Measurements from ENCODE around the gene PIH1D1. TPM values are rescaled to one million over a fixed set of nuclear protein-coding genes. Genes with fewer than 3 reads are reported as not detected.
"Not testable (repeated sequence)": the region's sequence is repeated elsewhere in the genome, so short reads cannot be mapped to it uniquely, and the experiment has no call there.

The PIH1D1 gene
- total RNA-seq, 1 donor from 2014 or later: 135 TPM

DNA sequence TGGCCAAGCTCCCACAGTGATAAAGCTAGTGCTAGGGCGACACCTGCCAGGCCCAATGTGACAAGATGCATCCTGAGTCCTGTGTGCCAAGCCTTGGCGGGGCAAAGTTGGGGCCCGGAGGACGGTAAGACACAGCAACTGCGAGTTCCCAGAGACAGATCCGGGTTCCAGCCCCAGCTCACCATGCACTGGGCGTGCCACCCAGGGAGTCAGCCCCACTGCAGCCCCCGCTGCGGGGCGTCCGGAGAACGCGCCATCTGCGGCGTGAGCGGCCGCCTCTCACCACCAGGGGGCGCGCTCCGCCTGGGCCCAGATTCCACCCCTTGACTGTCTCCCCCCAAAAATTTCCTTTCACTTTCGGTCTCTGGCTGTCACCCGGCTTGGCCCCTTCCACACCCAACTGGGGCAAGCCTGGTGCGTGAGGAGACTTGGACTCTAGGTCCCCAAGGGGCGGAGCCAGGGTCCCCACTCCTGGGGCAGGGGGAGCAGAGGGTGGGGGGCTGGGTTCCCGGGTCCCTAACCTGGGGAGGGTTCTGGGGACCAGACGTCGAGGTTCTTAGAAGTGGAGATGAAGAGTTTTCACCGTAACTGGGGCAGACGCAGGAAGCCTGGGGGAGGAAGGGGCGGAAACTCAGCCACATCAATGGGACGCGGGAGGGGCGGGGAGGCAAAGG, 22.4 kb upstream of the PIH1D1 start, which contains the start of gene FLT3LG:
Gene FLT3LG, plus strand, starts transcription at position 348 of the 674 bp plus-strand sequence. CDS start 425 bp downstream, outside the sequence.
- DNase-seq: peak; percentile 99
- intact Hi-C loops (cut with micrococcal nuclease): loop anchor here (1.0 kb wide), 2 partner anchors 21 to 22 kb away; partner anchors contain the start of genes ALDH16A1 and RPS11
- no peaks in the 10 kb centered on the region for H3K9me3 Mint-ChIP-seq
- peak within 1 kb of the TSS; percentile 97 for H3K4me3 Mint-ChIP-seq
- peak within 1 kb of the TSS; percentile 90 for H3K27ac Mint-ChIP-seq
- peaks cover 19% of the 10 kb centered on the region for H3K36me3 Mint-ChIP-seq (ENCODE audit: low read depth)
- H3K27me3 Mint-ChIP-seq: no peaks in the 10 kb centered on the region
- H3K4me1 Mint-ChIP-seq: peaks cover 54% of the 10 kb centered on the region

DNA sequence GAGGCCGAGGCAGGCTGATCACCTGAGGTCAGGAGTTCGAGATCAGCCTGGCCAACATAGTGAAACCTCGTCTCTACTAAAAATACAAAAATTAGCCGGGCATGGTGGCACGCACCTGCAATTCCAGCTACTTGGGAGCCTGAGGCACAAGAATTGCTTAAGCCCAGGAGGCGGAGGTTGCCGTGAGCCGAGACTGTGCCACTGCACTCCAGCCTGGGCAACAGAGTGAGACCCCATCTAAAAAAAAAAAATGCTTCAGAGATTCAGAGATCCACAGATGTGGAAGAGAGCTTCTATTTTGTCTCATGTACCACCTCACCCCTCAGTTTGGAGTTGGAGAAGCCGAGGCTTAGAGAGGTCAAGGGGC, 21.9 kb upstream of the PIH1D1 start:
- peaks cover 56% of the 10 kb centered on the region for H3K4me1 Mint-ChIP-seq

DNA sequence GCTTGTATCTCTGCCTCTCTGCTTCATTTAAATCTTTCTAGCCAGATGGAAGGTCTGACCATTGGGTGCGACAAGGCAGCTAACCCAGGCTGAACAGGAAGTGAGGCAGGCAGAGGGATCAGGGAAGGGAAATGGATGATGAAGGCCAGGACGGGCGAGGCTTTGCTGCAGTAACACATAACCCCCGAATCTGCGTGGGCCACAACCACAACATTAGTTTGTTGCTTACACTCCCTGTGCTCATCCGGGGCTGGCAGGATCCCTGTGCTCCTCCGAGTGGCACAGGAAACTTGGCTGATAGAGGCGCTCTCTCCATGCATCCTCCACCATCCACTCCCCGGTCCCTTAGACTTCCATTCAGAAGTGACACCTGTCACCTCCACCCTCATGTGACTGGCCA, 21.3 kb upstream of the PIH1D1 start:
- Mint-ChIP-seq H3K4me1 (peaks cover 57% of the 10 kb centered on the region), H3K4me3 (peak overlapping the region; percentile 97), H3K9me3 (no peaks in the 10 kb centered on the region), H3K27me3 (no peaks in the 10 kb centered on the region), H3K27ac (peak overlapping the region; percentile 90), H3K36me3 (ENCODE audit: low read depth) (peaks cover 20% of the 10 kb centered on the region)
- peak; percentile 73 for DNase-seq
- intact Hi-C loops (cut with micrococcal nuclease): no loop called here

More for the DNA sequence above, 21.9 kb upstream of the PIH1D1 start:
- DNase-seq; H3K27me3 Mint-ChIP-seq; intact Hi-C loops (cut with micrococcal nuclease); H3K9me3 Mint-ChIP-seq: not testable (repeated sequence)
- Mint-ChIP-seq H3K36me3 (ENCODE audit: low read depth) (peaks cover 20% of the 10 kb centered on the region), H3K4me3 (peak overlapping the region; percentile 97), H3K27ac (peak overlapping the region; percentile 90)

- H3K27me3 Mint-ChIP-seq: no peaks in the 10 kb centered on the region
- peaks cover 48% of the 10 kb centered on the region for H3K4me1 Mint-ChIP-seq
- no peaks in the 10 kb centered on the region for H3K9me3 Mint-ChIP-seq
- intact Hi-C loops (cut with micrococcal nuclease): loop anchor here (1.0 kb wide), 4 partner anchors 19 to 244 kb away; partner anchors contain the start of gene PIH1D1
- DNase-seq: no peak
- H3K27ac Mint-ChIP-seq: peak overlapping the region; percentile 92
- H3K36me3 Mint-ChIP-seq (ENCODE audit: low read depth): peaks cover 9% of the 10 kb centered on the region
- H3K4me3 Mint-ChIP-seq: peak overlapping the region; percentile 64
Measured at GRCh38 chr19:49470615-49470978, 19.0 kb upstream of the PIH1D1 start.

DNA sequence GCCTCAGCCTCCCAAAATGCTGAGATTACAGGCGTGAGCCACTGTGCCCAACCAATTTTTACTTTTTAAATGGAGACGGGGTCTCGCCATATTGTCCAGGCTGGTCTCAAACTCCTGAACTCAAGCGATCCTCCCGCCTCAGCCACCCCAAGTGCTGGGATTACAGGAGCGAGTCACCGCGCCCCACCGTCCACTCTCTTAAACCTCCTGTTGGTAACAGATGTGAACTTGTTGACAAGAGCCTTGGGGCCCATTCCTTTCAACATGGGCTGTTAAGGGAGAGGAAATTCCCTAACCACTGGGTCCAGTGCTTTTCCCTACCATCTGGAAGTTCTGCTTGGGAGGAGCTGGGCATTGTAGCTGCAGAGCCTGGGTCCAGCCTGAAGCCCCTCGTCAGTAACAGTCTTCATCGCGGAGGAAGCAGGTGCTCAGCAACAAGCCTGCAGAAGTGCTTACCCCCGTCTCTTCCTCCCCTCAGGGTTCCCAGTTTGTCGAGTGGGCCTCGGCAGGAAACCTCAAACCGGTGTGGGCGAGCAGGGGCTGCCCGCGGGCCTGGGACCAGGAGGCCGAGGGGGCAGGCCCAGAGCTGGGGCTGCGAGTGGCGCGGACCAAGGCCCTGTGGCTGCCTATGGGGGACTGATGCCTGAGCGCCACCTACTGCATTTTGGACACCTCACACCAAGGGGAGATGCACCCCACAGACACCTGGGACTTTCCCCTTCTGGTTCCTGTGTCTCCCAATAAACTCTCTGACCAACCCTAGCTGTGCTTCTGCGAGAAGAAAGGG, 18.4 kb upstream of the PIH1D1 start:
- Mint-ChIP-seq H3K9me3 (no peaks in the 10 kb centered on the region), H3K27ac (peak overlapping the region; percentile 92), H3K36me3 (ENCODE audit: low read depth) (peaks cover 9% of the 10 kb centered on the region), H3K4me1 (peaks cover 44% of the 10 kb centered on the region), H3K27me3 (no peaks in the 10 kb centered on the region), H3K4me3 (peak overlapping the region; percentile 64)
- DNase-seq: peak; percentile 95
- intact Hi-C loops (cut with micrococcal nuclease): loop anchor here (1.0 kb wide), 5 partner anchors 19 to 244 kb away; partner anchors contain the start of gene PIH1D1

- Mint-ChIP-seq H3K27ac (peak overlapping the region; percentile 100), H3K36me3 (ENCODE audit: low read depth) (peaks cover 13% of the 10 kb centered on the region), H3K4me1 (peaks cover 42% of the 10 kb centered on the region), H3K27me3 (no peaks in the 10 kb centered on the region), H3K9me3 (no peaks in the 10 kb centered on the region), H3K4me3 (peak overlapping the region; percentile 87)
- intact Hi-C loops (cut with micrococcal nuclease): loop anchor here (1.0 kb wide), 1 partner anchor 77 kb away; no protein-coding TSS in a partner anchor
- DNase-seq: peak; percentile 98
Measured at GRCh38 chr19:49468746-49469447, 17.3 kb upstream of the PIH1D1 start.

DNA sequence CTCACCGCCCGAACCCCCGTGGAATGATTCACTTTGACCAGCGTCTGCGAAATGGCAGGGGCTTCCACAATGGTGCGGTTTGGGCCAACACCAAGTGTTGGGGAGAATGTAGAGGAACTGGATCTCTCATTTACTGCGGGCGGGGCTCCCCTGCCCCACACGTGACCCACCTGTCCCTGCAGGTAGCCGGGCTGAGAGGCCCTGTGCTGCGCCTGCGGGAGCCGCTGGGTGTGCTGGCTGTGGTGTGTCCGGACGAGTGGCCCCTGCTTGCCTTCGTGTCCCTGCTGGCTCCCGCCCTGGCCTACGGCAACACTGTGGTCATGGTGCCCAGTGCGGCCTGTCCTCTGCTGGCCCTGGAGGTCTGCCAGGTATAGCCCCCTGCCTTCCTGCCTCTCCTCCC, 16.6 kb upstream of the PIH1D1 start:
- Mint-ChIP-seq H3K36me3 (ENCODE audit: low read depth) (peaks cover 13% of the 10 kb centered on the region), H3K27me3 (no peaks in the 10 kb centered on the region), H3K9me3 (no peaks in the 10 kb centered on the region), H3K4me3 (peak overlapping the region; percentile 87), H3K27ac (peak overlapping the region; percentile 100), H3K4me1 (peaks cover 36% of the 10 kb centered on the region)
- intact Hi-C loops (cut with micrococcal nuclease): no loop called here
- DNase-seq: no peak

- Mint-ChIP-seq H3K9me3 (no peaks in the 10 kb centered on the region), H3K27ac (no peak overlapping the region), H3K4me1 (peaks cover 18% of the 10 kb centered on the region), H3K36me3 (ENCODE audit: low read depth) (peaks cover 20% of the 10 kb centered on the region), H3K27me3 (no peaks in the 10 kb centered on the region), H3K4me3 (no peak overlapping the region)
- intact Hi-C loops (cut with micrococcal nuclease): no loop called here
- DNase-seq: no peak
Measured at GRCh38 chr19:49465371-49465770, 13.8 kb upstream of the PIH1D1 start.

GRCh38 chr19:49463960-49464740, 12.5 kb upstream of the PIH1D1 start:
- H3K27me3 Mint-ChIP-seq: no peaks in the 10 kb centered on the region
- H3K4me3 Mint-ChIP-seq: no peak overlapping the region
- no peak for DNase-seq
- H3K36me3 Mint-ChIP-seq (ENCODE audit: low read depth): peaks cover 17% of the 10 kb centered on the region
- no peak overlapping the region for H3K27ac Mint-ChIP-seq
- peaks cover 8% of the 10 kb centered on the region for H3K4me1 Mint-ChIP-seq
- H3K9me3 Mint-ChIP-seq: no peaks in the 10 kb centered on the region
- intact Hi-C loops (cut with micrococcal nuclease): no loop called here

DNA sequence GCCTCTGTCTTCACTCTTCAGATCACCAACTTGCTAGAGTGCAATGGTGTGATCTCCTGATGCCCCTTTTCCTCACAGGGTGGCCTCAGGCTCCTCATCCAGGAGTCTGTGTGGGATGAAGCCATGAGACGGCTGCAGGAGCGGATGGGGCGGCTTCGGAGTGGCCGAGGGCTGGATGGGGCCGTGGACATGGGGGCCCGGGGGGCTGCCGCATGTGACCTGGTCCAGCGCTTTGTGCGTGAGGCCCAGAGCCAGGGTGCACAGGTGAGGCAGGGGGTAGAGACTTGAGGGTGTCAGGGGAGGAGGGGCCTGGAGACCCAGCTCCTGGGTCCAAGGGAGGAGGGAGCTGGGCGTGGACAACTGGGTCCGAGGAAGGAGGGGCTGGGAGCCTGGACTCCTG, 10.9 kb upstream of the PIH1D1 start:
- intact Hi-C loops (cut with micrococcal nuclease): no loop called here
- Mint-ChIP-seq H3K36me3 (ENCODE audit: low read depth) (peaks cover 14% of the 10 kb centered on the region), H3K27me3 (no peaks in the 10 kb centered on the region), H3K9me3 (no peaks in the 10 kb centered on the region), H3K27ac (no peak overlapping the region), H3K4me3 (no peak overlapping the region), H3K4me1 (no peaks in the 10 kb centered on the region)
- DNase-seq: no peak

DNA sequence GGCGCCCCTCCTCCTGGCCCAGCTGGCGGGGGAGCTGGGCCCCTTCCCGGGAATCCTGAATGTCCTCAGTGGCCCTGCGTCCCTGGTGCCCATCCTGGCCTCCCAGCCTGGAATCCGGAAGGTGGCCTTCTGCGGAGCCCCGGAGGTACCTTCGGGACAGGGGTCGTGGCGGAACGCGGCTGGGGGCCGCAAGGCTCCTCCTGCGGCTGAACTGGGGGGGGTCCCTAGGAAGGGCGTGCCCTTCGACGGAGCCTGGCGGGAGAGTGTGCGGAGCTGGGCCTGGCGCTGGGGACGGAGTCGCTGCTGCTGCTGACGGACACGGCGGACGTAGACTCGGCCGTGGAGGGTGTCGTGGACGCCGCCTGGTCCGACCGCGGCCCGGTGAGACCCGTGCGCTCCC, 10.0 kb upstream of the PIH1D1 start:
- intact Hi-C loops (cut with micrococcal nuclease): no loop called here
- Mint-ChIP-seq H3K4me1 (peaks cover 2% of the 10 kb centered on the region), H3K4me3 (no peak overlapping the region), H3K27ac (no peak overlapping the region), H3K9me3 (no peaks in the 10 kb centered on the region), H3K27me3 (no peaks in the 10 kb centered on the region), H3K36me3 (ENCODE audit: low read depth) (peaks cover 16% of the 10 kb centered on the region)
- DNase-seq: no peak

DNA sequence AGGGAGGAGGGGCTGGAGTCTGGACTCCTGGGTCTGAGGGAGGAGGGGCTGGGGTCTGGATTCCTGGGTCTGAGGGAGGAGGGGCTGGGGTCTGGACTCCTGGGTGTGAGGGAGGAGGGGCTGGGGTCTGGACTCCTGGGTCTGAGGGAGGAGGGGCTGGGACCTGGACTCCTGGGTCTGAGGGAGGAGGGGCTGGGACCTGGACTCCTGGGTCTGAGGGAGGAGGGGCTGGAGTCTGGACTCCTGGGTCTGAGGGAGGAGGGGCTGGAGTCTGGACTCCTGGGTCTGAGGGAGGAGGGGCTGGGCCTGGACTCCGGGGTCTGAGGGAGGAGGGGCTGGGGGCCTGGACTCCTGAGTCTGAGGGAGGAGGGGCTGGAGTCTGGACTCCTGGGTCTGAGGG, 9.5 kb upstream of the PIH1D1 start:
- H3K4me3 Mint-ChIP-seq; H3K4me1 Mint-ChIP-seq; intact Hi-C loops (cut with micrococcal nuclease); H3K27me3 Mint-ChIP-seq; DNase-seq; H3K27ac Mint-ChIP-seq; H3K9me3 Mint-ChIP-seq: not testable (repeated sequence)
- H3K36me3 Mint-ChIP-seq (ENCODE audit: low read depth): peaks cover 19% of the 10 kb centered on the region

DNA sequence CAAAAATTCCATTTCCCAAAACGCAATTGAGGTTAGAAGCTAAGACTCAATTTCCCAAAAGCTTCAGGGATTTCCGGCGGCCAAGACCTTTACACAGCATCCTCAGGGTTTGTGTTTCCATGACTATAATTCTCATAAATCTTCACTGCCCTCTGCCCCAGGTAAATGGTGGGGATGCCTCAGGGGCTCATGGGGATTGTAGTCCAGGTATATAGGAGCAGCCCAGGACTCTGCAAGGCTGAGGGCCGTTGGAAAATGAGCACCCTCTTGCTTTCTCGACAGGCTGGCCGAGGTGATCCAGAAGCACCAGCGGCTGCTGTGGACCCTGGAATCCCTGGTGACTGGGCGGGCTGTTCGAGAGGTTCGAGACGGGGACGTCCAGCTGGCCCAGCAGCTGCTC, 7.8 kb upstream of the PIH1D1 start:
- H3K27me3 Mint-ChIP-seq: no peaks in the 10 kb centered on the region
- H3K9me3 Mint-ChIP-seq: no peaks in the 10 kb centered on the region
- DNase-seq: no peak
- H3K36me3 Mint-ChIP-seq (ENCODE audit: low read depth): peaks cover 15% of the 10 kb centered on the region
- intact Hi-C loops (cut with micrococcal nuclease): no loop called here
- H3K4me1 Mint-ChIP-seq: peaks cover 8% of the 10 kb centered on the region
- no peak overlapping the region for H3K27ac Mint-ChIP-seq
- no peak overlapping the region for H3K4me3 Mint-ChIP-seq

Data from activated CD4-positive, alpha-beta T cell treated with anti-CD3 and anti-CD28 coated beads, Interleukin-2, amount 10 ng/mL, durations not matched to agents 24 days and 14 days (primary cell).